Mucosa of descending colon (tissue), 3 donors: ENCODE measurements around the gene ATN1. TPM values are rescaled to one million over a fixed set of nuclear protein-coding genes. Genes with fewer than 3 reads are reported as not detected.
"Not testable (repeated sequence)": the region's sequence is repeated elsewhere in the genome, so short reads cannot be mapped to it uniquely, and the experiment has no call there.

ENCODE experiments used
- ATAC-seq: fragments of 200-7000 bp; cut with Tn5 transposase; one replicate; pipeline ENCODE4 v1.9.1; 2020; ENCODE audit warnings: mild to moderate bottlenecking, moderate library complexity
- DNase-seq, 3 donors: peaks; one replicate each; pipeline ENCODE4 v3.0.0-alpha.2; 2020
- H3K36me3 ChIP-seq: fragments of 200-600 bp; one replicate; pipeline ENCODE4 v1.8.0; 2021; ENCODE audit warnings: low read depth, mild to moderate bottlenecking
- H3K4me1 ChIP-seq: fragments of 200-600 bp; one replicate; pipeline ENCODE4 v1.8.0; 2021; ENCODE audit warnings: low read depth, mild to moderate bottlenecking
- H3K4me3 ChIP-seq: fragments of 200-600 bp; one replicate; pipeline ENCODE4 v1.8.0; 2021; ENCODE audit warnings: mild to moderate bottlenecking
- H3K9me3 ChIP-seq: fragments of 200-600 bp; one replicate; pipeline ENCODE4 v1.8.0; 2021; ENCODE audit warnings: mild to moderate bottlenecking
- CTCF ChIP-seq: fragments of 200-600 bp; IDR thresholded peaks from one replicate; pipeline ENCODE4 v1.8.0; 2022; ENCODE audit warnings: antibody characterized with exemption, mild to moderate bottlenecking
- intact Hi-C, 2 donors: fragments of 100-400 bp; cut with DNase I in 1 of 2; cut with micrococcal nuclease in 1 of 2; formaldehyde crosslinking; loops; one replicate each; pipeline versions ENCODE4 v1.11.0 to v1.11.1; 2022; cut with DNase I, micrococcal nuclease
- total RNA-seq, 3 donors: library from RNA; stranded (reverse); fragmentation: NEBNext Ultra II Directional in 2 of 3; extraction: Animal tissue kit (Norgen Biotek cat#: 25700) in 2 of 3; gene quantifications; one replicate each; pipeline versions ENCODE4 v1.2.1 to v1.2.4, GENCODE V29; 2021 to 2023
- donor health status: DM: no; HTN: no; CAD: no; lungs with moderate emphysema.
- donor health status: DM: no; HTN: no; CAD: no.
- donor health status: DM: no; HTN: yes; CAD: no.

ATN1 gene
- total RNA-seq, 3 donors from 2014 or later, result 68.5 to 208 (median 82.4) TPM

GRCh38 chr12:6887460-6887859 is 40.3 kb upstream of the ATN1 start:
- TF ChIP-seq CTCF, result no peak
- ATAC-seq (peak; percentile 12), DNase-seq (peak in 1 of 3 donors; percentile 49)
- Histone ChIP-seq H3K36me3 (no peaks in the 10 kb centered on the region), H3K4me3 (no peak overlapping the region), H3K9me3 (no peaks in the 10 kb centered on the region), H3K4me1 (no peaks in the 10 kb centered on the region)
- intact Hi-C loops, result no loop called here

GRCh38 chr12:6888360-6888759 is 39.4 kb upstream of the ATN1 start:
- Histone ChIP-seq H3K36me3 (no peaks in the 10 kb centered on the region), H3K9me3 (no peaks in the 10 kb centered on the region), H3K4me3 (no peak overlapping the region), H3K4me1 (no peaks in the 10 kb centered on the region)
- intact Hi-C loops, result no loop called here
- TF ChIP-seq CTCF, result no peak
- ATAC-seq, result no peak
- DNase-seq, result no peak

GRCh38 chr12:6888794-6889193 is 39.0 kb upstream of the ATN1 start:
- H3K36me3 ChIP-seq, H3K4me1 ChIP-seq, intact Hi-C loops, H3K9me3 ChIP-seq, H3K4me3 ChIP-seq, ATAC-seq: not testable (repeated sequence)
- DNase-seq, result peak in 1 of 3 donors; percentile 1

- intact Hi-C loops, H3K4me3 ChIP-seq, H3K36me3 ChIP-seq, ATAC-seq, H3K4me1 ChIP-seq, H3K9me3 ChIP-seq: not testable (repeated sequence)
- peak in 1 of 3 donors; percentile 7 for DNase-seq
Measured at GRCh38 chr12:6889775-6890573, 37.8 kb upstream of the ATN1 start.

- DNase-seq, result peak; percentile 99
- Histone ChIP-seq H3K36me3 (no peaks in the 10 kb centered on the region), H3K9me3 (no peaks in the 10 kb centered on the region), H3K4me3 (peak overlapping the region; percentile 25), H3K4me1 (no peaks in the 10 kb centered on the region)
- peak; percentile 94 for TF ChIP-seq CTCF
- ATAC-seq, result peak; percentile 99
- intact Hi-C loops, result no loop called here
Measured at GRCh38 chr12:6890789-6891645, 36.7 kb upstream of the ATN1 start.

- Histone ChIP-seq H3K9me3 (no peaks in the 10 kb centered on the region), H3K36me3 (no peaks in the 10 kb centered on the region), H3K4me3 (no peak overlapping the region), H3K4me1 (no peaks in the 10 kb centered on the region)
- ATAC-seq (peak; percentile 3), DNase-seq (no peak)
- TF ChIP-seq CTCF, result no peak
- intact Hi-C loops, result no loop called here
Measured at GRCh38 chr12:6891646-6892001, 36.1 kb upstream of the ATN1 start.

- intact Hi-C loops, ATAC-seq, H3K36me3 ChIP-seq, H3K4me1 ChIP-seq, DNase-seq, H3K9me3 ChIP-seq, H3K4me3 ChIP-seq: not testable (repeated sequence)
Measured at GRCh38 chr12:6892683-6893082, 35.1 kb upstream of the ATN1 start.
